GOT3 (cell line): ENCODE data around the gene TPO.
"Not testable (repeated sequence)": the region's sequence is repeated elsewhere in the genome, so short reads cannot be mapped to it uniquely, and the experiment has no call there.

ENCODE experiments used
- DNase-seq: peaks from one replicate; lab custom pipeline; 2025; ENCODE audit warnings: mixed read lengths; lab: John Stamatoyannopoulos, UW

TPO gene

GRCh38 chr2:1484131-1484884, 71.0 kb downstream of the TPO start:
- DNase-seq = no peak

GRCh38 chr2:1486670-1487069, 73.4 kb downstream of the TPO start:
- DNase-seq = no peak

- no peak for DNase-seq
Observed at GRCh38 chr2:1487758-1488157, 74.5 kb downstream of the TPO start.

- DNase-seq = no peak
Observed at GRCh38 chr2:1488181-1488671, 75.0 kb downstream of the TPO start.

- DNase-seq = no peak
Observed at GRCh38 chr2:1488851-1489250, 75.6 kb downstream of the TPO start.

- DNase-seq = no peak
Observed at GRCh38 chr2:1489486-1489885, 76.2 kb downstream of the TPO start.

- not testable (repeated sequence) for DNase-seq
Observed at GRCh38 chr2:1490381-1490780, 77.1 kb downstream of the TPO start.

GRCh38 chr2:1491751-1492150, 78.5 kb downstream of the TPO start:
- no peak for DNase-seq

- not testable (repeated sequence) for DNase-seq
Observed at GRCh38 chr2:1492231-1492630, 79.0 kb downstream of the TPO start.

GRCh38 chr2:1492711-1493430, 79.6 kb downstream of the TPO start:
- DNase-seq = no peak

- no peak for DNase-seq
Observed at GRCh38 chr2:1493431-1494126, 80.3 kb downstream of the TPO start.

- no peak for DNase-seq
Observed at GRCh38 chr2:1494257-1494656, 81.0 kb downstream of the TPO start.

GRCh38 chr2:1494906-1495305, 81.6 kb downstream of the TPO start:
- DNase-seq = no peak

- no peak for DNase-seq
Observed at GRCh38 chr2:1495676-1496358, 82.6 kb downstream of the TPO start.

GRCh38 chr2:1496359-1496821, 83.1 kb downstream of the TPO start:
- no peak for DNase-seq

GRCh38 chr2:1497122-1497611, 83.9 kb downstream of the TPO start:
- no peak for DNase-seq

- no peak for DNase-seq
Observed at GRCh38 chr2:1498176-1498575, 84.9 kb downstream of the TPO start.

GRCh38 chr2:1499033-1499795, 86.0 kb downstream of the TPO start:
- no peak for DNase-seq

- no peak for DNase-seq
Observed at GRCh38 chr2:1501038-1501851, 88.0 kb downstream of the TPO start.

- no peak for DNase-seq
Observed at GRCh38 chr2:1501991-1502390, 88.7 kb downstream of the TPO start.
